LNCaP clone FGC (cell line): ENCODE data around the gene TXNDC8.

Source experiments
- DNase-seq: peaks from one replicate; pipeline ENCODE4 v3.0.0-alpha.2; 2011; ENCODE audit warnings: low read depth
- H3K4me3 ChIP-seq: 2 replicates; pipeline ENCODE4 v1.5.1; 2011; ENCODE audit warnings: mild to moderate bottlenecking, low read depth, low read length, control low read depth
- TF ChIP-seq, protein P1 (sequence below): IDR thresholded peaks from 2 replicates; pipeline ENCODE4 v1.5.1; 2012; ENCODE audit warnings: mild to moderate bottlenecking; ENCODE audit not compliant: control insufficient read depth, insufficient read depth; ENCODE audit errors: extremely low read depth

The TXNDC8 gene

DNA sequence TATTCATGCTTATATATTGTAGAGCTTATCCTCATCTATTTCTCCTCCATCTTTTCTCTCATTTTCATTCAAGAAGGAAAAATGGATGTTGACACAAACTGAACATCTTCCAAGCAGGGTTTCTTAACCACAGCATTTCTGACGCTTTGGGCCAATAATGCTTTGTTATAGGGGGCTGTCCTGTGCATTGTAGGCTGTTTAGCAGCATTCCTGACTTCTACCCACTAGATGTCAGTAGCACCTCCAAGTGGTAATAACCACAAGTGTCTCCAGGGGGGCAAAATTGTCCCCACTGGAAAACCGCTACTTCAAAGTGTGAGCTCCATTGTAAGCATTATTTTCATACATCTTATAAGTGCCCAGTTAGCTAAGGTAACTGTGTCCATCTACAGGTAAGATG is 2.6 kb upstream of the TXNDC8 start:
- no peak for DNase-seq
- no peak overlapping the region for H3K4me3 ChIP-seq
- TF ChIP-seq, protein P1, sequence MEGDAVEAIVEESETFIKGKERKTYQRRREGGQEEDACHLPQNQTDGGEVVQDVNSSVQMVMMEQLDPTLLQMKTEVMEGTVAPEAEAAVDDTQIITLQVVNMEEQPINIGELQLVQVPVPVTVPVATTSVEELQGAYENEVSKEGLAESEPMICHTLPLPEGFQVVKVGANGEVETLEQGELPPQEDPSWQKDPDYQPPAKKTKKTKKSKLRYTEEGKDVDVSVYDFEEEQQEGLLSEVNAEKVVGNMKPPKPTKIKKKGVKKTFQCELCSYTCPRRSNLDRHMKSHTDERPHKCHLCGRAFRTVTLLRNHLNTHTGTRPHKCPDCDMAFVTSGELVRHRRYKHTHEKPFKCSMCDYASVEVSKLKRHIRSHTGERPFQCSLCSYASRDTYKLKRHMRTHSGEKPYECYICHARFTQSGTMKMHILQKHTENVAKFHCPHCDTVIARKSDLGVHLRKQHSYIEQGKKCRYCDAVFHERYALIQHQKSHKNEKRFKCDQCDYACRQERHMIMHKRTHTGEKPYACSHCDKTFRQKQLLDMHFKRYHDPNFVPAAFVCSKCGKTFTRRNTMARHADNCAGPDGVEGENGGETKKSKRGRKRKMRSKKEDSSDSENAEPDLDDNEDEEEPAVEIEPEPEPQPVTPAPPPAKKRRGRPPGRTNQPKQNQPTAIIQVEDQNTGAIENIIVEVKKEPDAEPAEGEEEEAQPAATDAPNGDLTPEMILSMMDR = 0 out of 2 replicates have a peak, but pooled peaks have one; percentile 3

DNA sequence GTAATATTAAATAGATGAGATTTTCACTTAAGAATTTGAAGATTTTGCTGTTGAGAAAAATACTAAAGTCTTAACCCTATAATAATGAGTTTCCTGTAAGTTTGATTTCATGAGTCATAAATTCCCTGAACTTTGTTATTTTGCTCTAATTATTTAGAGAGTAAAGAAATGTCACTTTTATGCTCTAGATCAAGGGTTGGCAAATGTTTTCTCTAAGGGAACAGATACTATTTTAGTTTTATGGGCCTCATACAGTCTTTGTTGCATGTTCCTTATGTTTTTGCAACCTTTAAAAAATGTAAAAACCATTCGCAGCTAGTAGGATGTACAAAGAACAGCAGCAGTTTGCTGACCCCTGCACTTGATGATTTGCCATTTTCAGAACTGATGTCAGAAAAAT is 480 bp upstream of the TXNDC8 start:
- DNase-seq = no peak
- TF ChIP-seq, protein P1 = no peak
- no peak overlapping the region for H3K4me3 ChIP-seq

DNA sequence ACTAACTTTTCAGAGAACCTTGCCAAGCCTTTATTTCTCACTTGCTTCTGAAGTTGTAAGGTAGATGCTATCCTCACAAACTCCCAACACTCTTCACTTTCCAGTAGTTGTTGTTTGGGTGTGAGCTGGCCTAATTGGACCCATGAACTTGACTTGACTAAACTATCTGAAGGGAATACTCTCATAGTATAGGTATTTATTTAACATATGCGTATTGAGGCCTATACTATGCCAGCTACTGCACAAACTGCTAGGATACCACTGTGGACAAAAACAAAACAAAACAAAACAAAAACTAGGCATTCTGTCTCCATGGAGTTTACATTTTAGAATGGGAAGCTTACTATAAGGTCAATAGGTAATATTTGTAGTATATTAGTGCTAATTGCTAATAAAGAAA is 1.3 kb downstream of the TXNDC8 start:
- no peak for DNase-seq
- H3K4me3 ChIP-seq = no peak overlapping the region
- TF ChIP-seq, protein P1 = no peak

DNA sequence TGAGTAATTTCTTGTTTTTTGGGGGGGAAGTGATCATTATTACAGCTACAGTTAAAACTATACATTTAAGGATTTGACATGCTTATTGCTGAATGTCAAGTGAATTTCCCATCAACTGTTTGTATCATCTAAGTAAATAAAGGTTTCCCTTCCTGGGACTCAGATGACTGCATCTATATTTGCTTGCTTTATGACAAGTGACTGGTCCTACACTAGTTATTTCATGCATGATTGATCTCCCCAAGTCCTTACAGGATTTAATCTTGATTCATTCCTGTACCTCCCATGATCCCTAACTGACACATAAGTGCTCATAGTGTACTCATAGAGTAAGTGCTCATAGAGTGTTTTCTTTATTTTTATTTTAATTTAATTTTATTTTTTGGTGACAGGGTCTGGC is 2.8 kb downstream of the TXNDC8 start:
- TF ChIP-seq, protein P1 = no peak
- DNase-seq = no peak
- no peak overlapping the region for H3K4me3 ChIP-seq

DNA sequence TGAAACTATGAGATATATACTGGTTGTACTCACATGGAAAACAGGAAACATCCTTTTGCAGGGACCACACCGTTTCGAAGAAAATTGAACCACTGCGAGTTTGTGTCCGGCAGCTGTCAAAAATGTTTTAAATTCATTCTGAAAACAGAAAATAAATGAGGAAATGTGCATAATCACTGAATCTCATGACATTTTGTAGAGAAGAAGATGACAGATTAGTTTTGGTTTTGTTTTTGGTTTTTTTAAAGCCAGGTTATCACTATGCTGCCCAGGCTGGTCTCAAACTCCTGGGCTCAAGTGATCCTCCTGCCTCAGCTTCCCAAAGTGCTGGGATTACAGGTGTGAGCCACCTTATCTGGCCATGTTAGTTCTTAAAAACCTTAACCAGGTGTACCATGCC is 3.5 kb downstream of the TXNDC8 start:
- TF ChIP-seq, protein P1 = no peak
- DNase-seq = no peak
- H3K4me3 ChIP-seq = no peak overlapping the region

DNA sequence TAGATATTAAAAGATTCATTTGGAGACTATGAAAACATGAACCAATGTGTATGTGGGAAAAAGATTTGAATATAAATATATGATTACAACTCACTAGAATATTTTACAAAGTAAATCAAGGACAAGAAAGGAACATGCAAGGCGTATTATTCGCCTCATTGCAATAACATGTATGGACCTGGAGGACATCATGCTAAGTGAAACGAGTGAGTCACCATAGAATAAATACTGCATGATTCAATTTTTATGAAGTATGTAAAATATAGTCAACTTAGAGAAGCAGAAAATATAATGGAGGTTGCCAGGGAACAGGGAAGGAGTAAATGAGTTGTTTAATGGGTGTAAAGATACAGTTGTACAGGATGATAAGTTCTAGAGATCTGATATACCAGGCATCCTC is 4.9 kb downstream of the TXNDC8 start:
- H3K4me3 ChIP-seq = no peak overlapping the region
- TF ChIP-seq, protein P1 = no peak
- DNase-seq = no peak

DNA sequence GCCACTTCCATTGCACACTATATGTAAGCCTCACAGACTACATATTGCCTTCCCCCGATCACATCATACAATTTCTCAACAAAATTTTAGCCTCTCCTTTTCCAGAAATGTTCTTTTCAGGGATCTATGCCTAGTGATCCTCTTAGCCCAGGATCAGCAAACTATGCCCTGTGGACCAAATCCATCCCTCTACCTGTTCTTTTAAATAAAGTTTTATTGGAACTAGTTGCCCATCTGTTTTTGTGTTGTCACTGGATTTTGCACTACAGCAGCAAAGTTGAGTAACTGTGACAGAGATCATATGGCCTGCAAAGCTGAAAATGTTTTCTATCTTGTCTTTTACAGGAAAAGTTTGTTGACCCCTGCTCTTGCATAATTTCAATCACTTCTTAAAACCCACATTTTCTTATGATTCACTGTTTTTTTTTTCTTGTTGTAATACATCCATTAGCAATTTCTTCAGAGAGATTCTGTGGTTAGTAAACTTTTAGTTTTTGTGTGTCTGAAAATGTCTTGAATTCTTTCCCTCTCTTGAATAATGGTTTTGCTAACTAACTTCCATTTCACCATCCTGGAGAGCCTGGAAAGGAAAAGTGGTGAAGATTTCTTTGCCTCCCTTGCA is 7.1 kb downstream of the TXNDC8 start:
- TF ChIP-seq, protein P1 = no peak
- DNase-seq = no peak
- H3K4me3 ChIP-seq = no peak overlapping the region
